Muscle of leg (tissue), 11 donors: ENCODE results near the gene CSNK1G1. TPM values are rescaled to one million over a fixed set of nuclear protein-coding genes. Genes with fewer than 3 reads are reported as not detected.
"Not testable (repeated sequence)": the region's sequence is repeated elsewhere in the genome, so short reads cannot be mapped to it uniquely, and the experiment has no call there.

ENCODE experiments used
- DNase-seq: peaks from one replicate; pipeline ENCODE4 v3.0.0; 2013
- H3K27ac ChIP-seq: one replicate; pipeline ENCODE4 v1.5.1; 2013; ENCODE audit warnings: mild to moderate bottlenecking, low read length, control low read depth
- H3K27me3 ChIP-seq: one replicate; pipeline ENCODE4 v1.6.1; 2013; ENCODE audit warnings: low read length; ENCODE audit not compliant: control insufficient read depth, insufficient read depth
- H3K36me3 ChIP-seq: one replicate; pipeline ENCODE4 v1.6.1; 2013; ENCODE audit warnings: low read length; ENCODE audit not compliant: control insufficient read depth, insufficient read depth
- H3K4me1 ChIP-seq: one replicate; pipeline ENCODE4 v1.6.1; 2013; ENCODE audit warnings: low read length; ENCODE audit not compliant: control insufficient read depth, insufficient read depth
- H3K4me3 ChIP-seq: one replicate; pipeline ENCODE4 v1.5.1; 2013; ENCODE audit warnings: low read length, control low read depth
- H3K9me3 ChIP-seq: replicated peaks from 2 replicates; pipeline ENCODE4 v1.6.1; 2013; ENCODE audit warnings: low read depth, low read length; ENCODE audit not compliant: control insufficient read depth
- WGBS: methylation state at CpG from one replicate; pipeline ENCODE4 v1.1.5; 2013; ENCODE audit warnings: missing lambda C conversion rate; ENCODE audit not compliant: insufficient coverage; 5-methylcytosine and 5-hydroxymethylcytosine counted together
- polyA plus RNA-seq, 8 donors: library from polyadenylated mRNA; unstranded; fragments of 120-200 nt; gene quantifications; one replicate each; pipeline versions ENCODE4 v1.2.1 to v1.2.3, GENCODE V29; 2013; ENCODE audit warnings: inconsistent platforms in 1 of 8, low replicate concordance in 1 of 8; ENCODE audit not compliant: insufficient read length in 8 of 8, insufficient read depth in 1 of 8
- total RNA-seq: library from RNA; stranded (reverse); fragments of 120-200 nt; gene quantifications from one replicate; pipeline ENCODE4 v1.2.4, GENCODE V29; 2013

The CSNK1G1 gene
- total and polyA plus RNA-seq, 9 donors = 5.8 to 15.5 (median 11.1) TPM

- peak within 1 kb of the TSS; percentile 66 for H3K4me3 ChIP-seq
- peak; percentile 99 for DNase-seq
- WGBS = 0% methylated on average over 23 of the region's 38 CpGs
- H3K4me1 ChIP-seq = peaks cover 17% of the 10 kb centered on the region
- no peaks in the 10 kb centered on the region for H3K36me3 ChIP-seq
- H3K9me3 ChIP-seq = no peaks in the 10 kb centered on the region
- peak within 1 kb of the TSS; percentile 54 for H3K27ac ChIP-seq
- no peaks in the 10 kb centered on the region for H3K27me3 ChIP-seq
Measured at GRCh38 chr15:64381000-64381751, 25.2 kb upstream of the CSNK1G1 start, which contains the start of gene PCLAF. Gene PCLAF (minus strand): TSS chr15:64381441. CDS start chr15:64381371, 70 bp downstream.

DNA sequence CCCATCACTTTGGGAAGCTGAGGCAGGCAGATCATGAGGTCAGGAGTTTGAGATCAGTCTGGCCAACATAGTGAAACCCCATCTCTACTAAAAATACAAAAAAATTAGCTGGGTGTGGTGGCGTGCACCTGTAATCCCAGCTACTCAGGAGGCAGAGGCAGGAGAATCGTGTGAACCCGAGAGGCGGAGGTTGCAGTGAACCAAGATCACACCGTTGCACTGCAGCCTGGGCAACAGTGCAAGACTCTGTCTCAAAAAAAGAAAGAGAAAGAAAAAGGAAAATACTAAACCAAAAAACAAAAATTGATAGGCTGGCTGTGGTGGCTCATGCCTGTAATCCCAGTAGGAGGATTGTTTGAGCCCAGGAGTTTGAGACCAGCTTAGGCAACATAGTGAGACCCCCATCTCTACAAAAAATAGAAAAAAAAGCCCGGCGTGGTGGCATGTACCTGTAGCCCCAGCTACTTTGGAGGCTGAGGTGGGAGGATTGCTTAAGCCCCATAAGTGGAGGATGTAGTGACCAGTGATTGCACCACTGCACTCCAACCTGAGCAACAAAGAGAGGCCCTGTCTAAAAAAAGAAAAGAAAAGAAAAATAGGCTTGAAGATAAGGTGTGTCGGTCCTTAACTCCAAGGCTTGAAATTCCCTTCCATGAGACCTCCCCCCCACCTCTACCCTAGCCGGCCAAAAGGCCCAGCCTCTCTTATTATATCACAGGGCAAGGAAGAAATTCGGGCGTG lies 24.3 kb upstream of the CSNK1G1 start:
- not testable (repeated sequence) for DNase-seq, H3K27ac ChIP-seq, H3K36me3 ChIP-seq, H3K27me3 ChIP-seq, H3K9me3 ChIP-seq
- H3K4me1 ChIP-seq = peaks cover 17% of the 10 kb centered on the region
- 83% methylated on average over 4 of the region's 11 CpGs for WGBS
- H3K4me3 ChIP-seq = peak overlapping the region; percentile 66

- WGBS = no CpG with 5 or more reads among the region's 9 CpGs
- Histone ChIP-seq H3K36me3 (no peaks in the 10 kb centered on the region), H3K27me3 (no peaks in the 10 kb centered on the region), H3K4me3 (peak overlapping the region; percentile 10), H3K27ac (peak overlapping the region; percentile 20), H3K9me3 (no peaks in the 10 kb centered on the region), H3K4me1 (peaks cover 17% of the 10 kb centered on the region)
- DNase-seq = no peak
Measured at GRCh38 chr15:64379216-64379960, 23.4 kb upstream of the CSNK1G1 start.

DNA sequence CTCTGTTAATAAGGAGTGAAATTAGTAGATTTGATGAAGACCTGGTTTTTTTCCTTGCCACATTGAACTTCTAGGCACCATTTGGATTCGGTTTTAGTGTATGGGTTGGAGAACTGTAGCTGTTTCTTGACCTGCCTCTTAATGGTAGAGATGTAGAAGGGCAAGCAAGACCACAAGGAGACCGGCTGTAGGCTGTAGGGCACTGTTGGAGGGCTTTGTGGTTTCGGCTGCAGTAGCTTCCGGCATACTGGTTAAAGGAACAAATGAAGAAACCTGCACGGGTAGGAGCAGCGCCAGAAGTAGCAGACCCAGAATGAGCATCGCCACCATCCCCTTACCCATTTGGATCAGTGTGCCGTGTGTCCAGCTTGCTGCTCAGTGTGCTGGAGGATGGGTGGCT lies 17.4 kb upstream of the CSNK1G1 start:
- Histone ChIP-seq H3K4me1 (peaks cover 4% of the 10 kb centered on the region), H3K36me3 (no peaks in the 10 kb centered on the region), H3K4me3 (no peak overlapping the region), H3K27me3 (no peaks in the 10 kb centered on the region), H3K27ac (no peak overlapping the region), H3K9me3 (no peaks in the 10 kb centered on the region)
- whole genome bisulfite sequencing = 98% methylated on average over 7 of the region's 8 CpGs
- no peak for DNase-seq

GRCh38 chr15:64371383-64371782 lies 15.4 kb upstream of the CSNK1G1 start:
- WGBS = 96% methylated on average over 7 of the region's 8 CpGs
- H3K27ac ChIP-seq, H3K9me3 ChIP-seq, H3K36me3 ChIP-seq, H3K4me3 ChIP-seq, DNase-seq, H3K27me3 ChIP-seq, H3K4me1 ChIP-seq: not testable (repeated sequence)

DNA sequence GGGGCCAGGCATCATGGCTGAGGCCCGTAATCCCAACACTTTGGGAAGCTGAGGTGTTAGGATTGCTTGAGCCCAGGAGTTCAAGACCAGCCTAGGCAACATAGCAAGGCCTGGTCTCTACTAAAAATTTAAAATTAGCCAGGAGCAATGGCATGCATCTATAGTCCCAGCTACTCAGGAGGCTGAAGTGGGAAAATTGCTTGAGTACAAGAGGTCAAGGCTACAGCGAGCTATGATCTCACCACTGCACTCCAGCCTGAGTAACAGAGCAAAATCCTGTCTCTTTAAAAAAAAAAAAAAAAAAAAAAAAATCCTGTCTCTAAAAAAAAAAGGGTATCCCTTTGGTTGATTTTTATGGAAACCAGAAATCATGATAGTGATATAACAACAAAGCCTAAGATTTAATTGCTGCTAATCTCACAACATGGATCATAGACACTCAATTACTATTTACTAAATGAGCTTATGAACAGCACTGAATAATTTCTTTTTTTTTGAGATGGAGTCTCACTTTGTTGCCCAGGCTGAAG lies 13.2 kb upstream of the CSNK1G1 start:
- Histone ChIP-seq H3K36me3 (no peaks in the 10 kb centered on the region), H3K27ac (no peak overlapping the region), H3K9me3 (no peaks in the 10 kb centered on the region), H3K4me1 (no peaks in the 10 kb centered on the region), H3K27me3 (no peaks in the 10 kb centered on the region), H3K4me3 (no peak overlapping the region)
- no CpG with 5 or more reads among the region's 2 CpGs for WGBS
- no peak for DNase-seq

GRCh38 chr15:64361259-64361658 lies 5.3 kb upstream of the CSNK1G1 start:
- H3K27me3 ChIP-seq = no peaks in the 10 kb centered on the region
- H3K4me1 ChIP-seq = peaks cover 3% of the 10 kb centered on the region
- DNase-seq = no peak
- H3K27ac ChIP-seq = no peak overlapping the region
- H3K4me3 ChIP-seq = no peak overlapping the region
- no peaks in the 10 kb centered on the region for H3K36me3 ChIP-seq
- 100% methylated on average over 1 of the region's 4 CpGs for WGBS
- no peaks in the 10 kb centered on the region for H3K9me3 ChIP-seq

DNA sequence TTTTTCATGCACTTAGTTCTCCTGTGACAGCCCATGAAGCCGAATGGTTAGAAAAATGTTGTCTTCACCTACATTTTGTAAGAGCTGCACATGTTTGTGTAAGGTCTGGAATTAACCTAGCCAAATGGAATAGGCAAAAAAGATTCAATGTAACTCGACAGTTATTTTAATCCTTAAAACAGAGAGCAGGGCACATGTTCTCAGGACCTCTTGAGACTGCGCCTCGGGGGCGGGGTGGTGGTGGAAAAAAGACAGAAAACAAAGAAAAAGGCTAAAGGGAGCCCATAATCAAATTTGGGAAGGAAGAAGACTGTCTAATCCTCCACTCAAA lies 702 bp upstream of the CSNK1G1 start:
- no CpG with 5 or more reads among the region's 5 CpGs for WGBS
- H3K36me3 ChIP-seq = no peaks in the 10 kb centered on the region
- DNase-seq = no peak
- peaks cover 3% of the 10 kb centered on the region for H3K4me1 ChIP-seq
- H3K4me3 ChIP-seq = peak overlapping the region; percentile 57
- no peaks in the 10 kb centered on the region for H3K9me3 ChIP-seq
- H3K27me3 ChIP-seq = no peaks in the 10 kb centered on the region
- peak overlapping the region; percentile 88 for H3K27ac ChIP-seq

DNA sequence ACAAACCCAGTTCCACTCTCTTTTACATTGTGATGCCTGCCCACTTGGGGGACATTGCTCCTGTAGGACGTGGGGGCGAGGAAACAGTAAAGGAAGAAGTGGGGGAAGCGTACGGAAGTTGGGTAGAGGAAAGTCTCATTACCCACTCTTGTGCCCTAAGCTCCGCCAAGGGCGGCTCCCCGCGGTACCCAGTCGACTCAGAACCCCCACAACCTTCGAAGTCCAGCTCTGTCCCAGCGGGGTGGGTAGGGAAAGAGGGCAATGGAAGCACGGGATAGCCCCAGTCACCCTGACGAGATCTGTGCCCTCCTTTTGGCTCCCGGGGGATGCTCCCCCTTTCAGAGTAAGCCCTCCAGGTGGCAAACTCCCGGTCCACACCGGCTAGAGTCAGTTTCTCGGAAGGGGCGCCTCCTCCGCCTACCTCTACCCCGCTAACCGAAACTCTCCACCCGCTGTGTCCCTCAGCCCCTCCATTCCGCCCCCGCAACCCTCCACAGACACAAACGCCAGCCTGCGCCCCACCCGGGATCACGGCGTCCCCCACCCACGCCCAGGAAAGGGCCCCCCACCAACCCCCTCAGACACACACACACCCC lies 527 bp downstream of the CSNK1G1 start:
- Histone ChIP-seq H3K36me3 (no peaks in the 10 kb centered on the region), H3K4me1 (peaks cover 3% of the 10 kb centered on the region), H3K9me3 (no peaks in the 10 kb centered on the region), H3K27ac (peak overlapping the region; percentile 80), H3K27me3 (no peaks in the 10 kb centered on the region), H3K4me3 (peak overlapping the region; percentile 57)
- 0% methylated on average over 22 of the region's 30 CpGs for WGBS
- peak; percentile 37 for DNase-seq
